ENCODE measurements around the gene GALNT2.
A peak's percentile ranks its signal among the peaks of the same experiment; 100 is the strongest.

The GALNT2 gene

DNA sequence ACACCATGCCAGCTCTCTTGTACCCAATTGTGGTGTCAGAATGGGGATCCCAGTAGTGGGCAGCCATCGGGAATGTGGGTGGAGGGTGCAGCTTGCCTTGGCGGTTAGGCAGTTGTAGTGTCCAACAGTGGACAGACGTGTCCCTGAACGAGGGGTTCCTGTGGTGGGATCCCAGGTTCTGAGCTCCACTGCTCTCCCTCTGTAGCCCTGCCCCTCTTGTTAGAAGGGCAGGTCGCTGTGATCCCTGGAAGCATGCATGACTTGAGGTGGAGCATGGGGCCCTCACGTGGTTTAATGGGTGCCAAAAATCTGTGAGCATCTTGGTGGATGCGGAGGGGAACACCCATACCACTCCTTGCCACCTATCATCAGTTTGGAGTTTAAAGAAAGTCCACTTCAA, 4.3 kb downstream of the GALNT2 start:
- no peak for DNase-seq (ENCODE audit: low read depth in 2 of 3, low spot score in 1 of 3)

DNA sequence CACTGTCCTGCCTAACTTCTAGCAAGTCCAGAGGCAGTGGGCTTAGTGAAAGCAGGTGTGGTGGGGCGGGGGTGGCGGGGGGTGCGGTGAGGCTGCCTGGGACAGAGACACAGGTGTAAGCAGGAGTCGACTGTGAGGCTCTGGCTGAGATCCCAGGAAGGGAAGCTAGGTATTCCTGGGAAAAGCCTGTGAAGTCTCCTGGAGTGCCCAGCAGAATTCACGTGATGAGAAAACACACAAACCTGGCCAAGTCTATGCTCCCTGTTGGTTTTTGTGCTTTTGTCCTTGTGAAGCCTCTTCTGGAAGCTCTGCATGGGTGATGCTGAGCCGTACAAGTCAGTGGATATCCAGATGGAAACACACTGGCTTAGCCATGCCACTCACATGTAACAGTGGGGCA, 5.3 kb downstream of the GALNT2 start:
- no peak for DNase-seq (ENCODE audit: low read depth in 2 of 3, low spot score in 1 of 3)

DNA sequence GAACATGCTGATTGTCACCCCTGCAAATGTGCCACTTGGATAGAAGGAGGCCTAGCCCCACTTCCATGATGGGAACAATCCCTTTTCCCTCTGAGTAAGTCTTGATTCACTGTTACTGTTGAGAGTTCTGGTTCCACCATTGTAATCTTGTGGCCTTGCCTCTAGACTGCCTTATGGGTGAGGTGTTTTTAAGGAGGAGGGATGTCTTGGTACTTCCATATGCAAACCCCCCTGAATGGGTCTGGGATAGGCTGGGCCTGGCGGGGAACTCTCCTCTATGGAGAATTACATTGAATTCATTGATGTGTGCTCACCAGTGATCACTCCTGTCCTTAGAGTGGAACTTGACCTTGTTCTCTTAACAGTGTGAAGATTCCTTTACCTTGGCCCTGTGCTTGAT, 5.8 kb downstream of the GALNT2 start:
- no peak for DNase-seq (ENCODE audit: low read depth in 2 of 3, low spot score in 1 of 3)

DNA sequence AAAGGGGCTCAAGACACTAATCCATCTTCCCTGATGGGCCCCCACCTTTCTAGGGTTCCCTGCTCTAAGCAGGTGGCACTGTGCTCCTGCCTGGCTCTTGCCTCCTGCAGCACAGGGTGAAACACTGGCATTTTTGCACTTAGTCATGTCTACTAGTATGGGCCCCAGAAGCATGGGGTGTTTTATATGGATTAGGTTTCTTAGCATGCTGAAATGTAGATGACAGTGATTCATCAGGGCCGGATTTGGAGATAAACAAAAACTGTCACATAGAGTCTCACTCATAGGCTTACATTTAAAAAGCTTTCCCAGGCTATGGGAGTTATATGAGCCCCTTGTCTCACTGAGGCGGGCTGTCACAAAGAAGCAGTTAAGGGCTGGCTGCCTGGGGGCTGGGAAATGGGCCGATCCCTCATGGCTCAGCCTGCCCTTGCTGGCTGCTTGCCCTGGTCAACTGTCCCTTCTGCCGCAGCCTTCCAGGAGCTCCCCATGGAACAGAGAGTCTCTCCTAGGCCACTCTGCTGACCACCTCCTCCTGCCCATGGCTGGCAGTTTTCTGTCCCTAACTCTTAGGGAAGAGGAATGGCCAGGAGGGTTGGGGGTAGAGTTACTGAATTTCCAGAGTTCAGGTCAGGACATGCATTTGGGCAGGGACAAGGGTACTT, 6.5 kb downstream of the GALNT2 start:
- DNase-seq (ENCODE audit: low read depth in 2 of 3, low spot score in 1 of 3), result no peak

DNA sequence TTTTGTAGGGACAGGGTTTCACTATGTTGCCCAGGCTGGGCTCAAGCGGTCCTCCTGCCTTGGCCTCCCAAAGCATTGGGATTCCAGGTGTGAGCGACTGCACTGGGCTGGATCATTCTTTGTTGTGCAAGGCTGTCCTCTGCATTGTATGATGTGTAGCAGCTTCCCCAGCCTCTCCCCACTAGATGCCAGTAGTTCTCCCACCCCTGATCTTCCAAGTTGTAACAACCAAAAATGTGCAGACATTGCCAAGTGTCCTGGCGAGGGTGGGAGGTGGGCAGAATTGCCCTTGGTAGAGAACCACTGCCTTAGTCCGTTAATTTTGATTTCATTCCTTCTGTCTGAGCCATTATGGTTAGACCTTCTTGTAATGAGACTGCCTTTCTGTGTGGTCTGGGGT, 7.2 kb downstream of the GALNT2 start:
- no peak for DNase-seq (ENCODE audit: low read depth in 2 of 3, low spot score in 1 of 3)

DNA sequence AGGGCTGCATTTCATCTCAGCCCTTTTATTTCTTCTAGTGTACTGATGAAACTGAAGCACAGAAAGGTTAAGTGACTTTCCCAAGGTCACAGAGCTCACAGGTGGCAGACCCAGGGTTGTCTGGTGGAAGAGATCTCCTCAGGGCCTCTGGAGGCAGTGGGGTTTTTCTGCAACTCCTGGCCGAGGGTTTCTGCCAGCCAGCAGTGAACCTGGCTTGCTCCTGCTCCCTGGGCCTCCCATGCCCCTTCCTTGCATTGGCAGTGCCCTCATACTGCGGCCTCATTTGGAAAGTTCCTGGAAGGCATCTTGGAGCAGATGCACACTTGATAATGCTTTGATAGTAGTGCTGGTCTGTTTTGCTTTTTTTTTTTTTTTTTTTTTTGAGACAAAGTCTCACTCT, 7.7 kb downstream of the GALNT2 start:
- DNase-seq (ENCODE audit: low read depth in 2 of 3, low spot score in 1 of 3), result no peak

DNA sequence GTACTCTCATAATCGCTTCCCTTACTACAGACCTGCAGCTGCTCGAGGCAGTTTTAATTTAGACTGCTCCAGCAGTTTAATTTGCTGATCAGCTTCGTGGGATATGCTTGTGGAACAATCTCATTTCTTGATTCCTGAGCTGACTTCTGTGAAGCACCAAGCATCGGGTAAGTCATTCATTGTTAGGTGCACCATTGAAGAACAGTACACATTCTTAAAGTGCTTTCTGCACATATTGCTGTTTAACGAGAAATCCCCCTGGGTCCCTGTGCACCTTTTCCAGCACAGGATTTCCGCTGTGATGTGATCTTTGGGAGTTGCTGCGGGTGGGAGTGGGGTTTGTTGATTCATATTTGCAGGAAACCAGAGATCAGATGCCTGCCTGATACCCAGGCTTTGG, 9.1 kb downstream of the GALNT2 start:
- no peak for DNase-seq (ENCODE audit: low read depth in 2 of 3, low spot score in 1 of 3)

DNA sequence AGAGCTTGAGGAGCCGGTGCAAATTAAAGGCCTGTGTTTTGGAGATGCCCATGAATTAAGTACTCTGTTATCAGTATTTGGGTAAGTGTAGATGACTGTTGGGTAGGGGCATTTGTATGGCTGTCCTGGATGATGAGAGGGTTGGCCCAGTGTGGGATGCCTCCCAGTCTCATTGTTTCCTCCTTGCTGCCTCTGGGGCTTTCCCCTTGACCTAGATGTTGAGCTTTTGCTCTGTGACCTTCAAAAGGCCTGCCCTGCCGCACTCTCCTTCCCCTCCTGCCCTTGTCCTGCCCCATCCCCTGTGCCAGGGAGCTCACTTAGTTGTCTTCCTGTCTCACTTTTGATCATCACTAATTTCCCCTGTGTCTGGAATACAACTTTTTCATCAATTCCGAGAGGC, 10.0 kb downstream of the GALNT2 start:
- DNase-seq (ENCODE audit: low read depth in 2 of 3, low spot score in 1 of 3), result peak in 1 of 3 donors; percentile 17

DNA sequence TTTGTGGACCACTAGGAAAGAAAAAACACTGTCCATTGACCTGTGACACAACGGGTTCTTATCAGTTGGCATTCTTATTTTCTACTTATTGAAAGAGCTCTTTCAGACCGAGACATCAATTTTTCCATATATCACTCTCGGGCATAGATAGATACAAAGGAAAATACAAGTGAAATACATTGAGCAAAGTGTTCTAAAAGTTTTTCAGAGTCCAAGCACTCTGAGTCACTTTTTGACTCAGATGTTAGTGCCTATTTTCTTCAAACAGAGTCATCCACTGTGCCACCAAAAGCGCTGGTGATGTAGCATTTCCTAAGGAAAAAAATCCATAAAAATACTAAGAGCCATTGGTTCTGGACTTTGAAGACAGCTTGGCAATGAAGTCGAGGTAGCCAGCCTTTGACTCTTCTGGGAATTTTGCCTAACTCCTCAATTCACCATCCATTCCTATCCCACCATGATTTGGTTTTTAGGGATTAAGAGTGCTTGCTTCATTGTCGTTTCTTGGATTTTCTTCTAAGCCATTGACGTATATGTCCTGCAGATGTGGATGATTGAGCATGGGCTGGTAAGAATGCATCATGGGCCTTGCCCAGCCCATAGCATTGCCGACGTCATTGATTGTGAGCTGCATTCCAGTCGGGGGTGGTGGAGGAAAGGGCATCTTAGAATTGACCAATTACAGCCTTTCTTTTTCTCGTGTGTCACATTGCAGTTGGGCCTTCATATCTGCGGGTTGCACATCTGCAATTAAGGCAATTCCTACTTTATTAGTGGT, 10.6 kb downstream of the GALNT2 start:
- DNase-seq (ENCODE audit: low read depth in 2 of 3, low spot score in 1 of 3), result no peak

DNA sequence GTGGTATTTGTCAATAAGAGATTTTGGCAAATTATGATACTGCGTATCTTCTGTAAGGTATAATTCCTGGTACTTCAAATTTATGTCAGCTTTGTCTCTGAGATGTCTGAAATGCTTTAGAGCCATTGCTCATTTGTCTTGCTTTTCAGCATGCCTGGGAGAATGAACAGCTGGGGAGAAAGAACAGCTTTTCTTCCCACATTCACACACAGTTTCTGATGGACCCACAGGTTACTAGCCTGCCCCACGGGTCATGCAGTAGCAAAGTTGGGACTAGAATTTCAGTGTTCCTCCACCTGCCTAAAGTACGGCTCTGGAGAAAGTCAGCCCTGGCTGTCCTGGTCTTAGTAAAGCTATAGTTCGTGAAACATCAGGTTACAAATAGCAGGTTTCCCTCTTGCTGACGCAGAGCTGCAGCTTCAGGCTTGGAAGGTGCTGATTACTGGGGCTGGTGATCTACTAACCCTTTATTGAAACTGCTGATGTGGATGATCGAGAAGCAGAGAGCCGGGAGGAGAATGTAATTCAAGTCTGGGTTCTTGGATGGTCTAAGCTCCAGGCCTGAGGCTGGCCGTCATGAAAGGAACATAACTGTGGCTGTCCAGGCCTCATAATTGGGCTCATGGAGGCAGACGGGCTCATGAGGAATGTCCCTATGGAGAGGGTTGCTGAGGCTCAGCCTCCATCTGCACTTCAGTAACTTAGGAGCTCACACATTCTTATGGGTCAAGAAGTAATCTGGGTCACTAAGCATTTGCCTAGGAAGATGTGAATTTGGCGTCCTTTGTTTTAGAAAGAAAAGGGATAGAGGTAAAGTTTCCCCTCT, 12.4 kb downstream of the GALNT2 start:
- DNase-seq (ENCODE audit: low read depth in 2 of 3, low spot score in 1 of 3), result no peak

DNA sequence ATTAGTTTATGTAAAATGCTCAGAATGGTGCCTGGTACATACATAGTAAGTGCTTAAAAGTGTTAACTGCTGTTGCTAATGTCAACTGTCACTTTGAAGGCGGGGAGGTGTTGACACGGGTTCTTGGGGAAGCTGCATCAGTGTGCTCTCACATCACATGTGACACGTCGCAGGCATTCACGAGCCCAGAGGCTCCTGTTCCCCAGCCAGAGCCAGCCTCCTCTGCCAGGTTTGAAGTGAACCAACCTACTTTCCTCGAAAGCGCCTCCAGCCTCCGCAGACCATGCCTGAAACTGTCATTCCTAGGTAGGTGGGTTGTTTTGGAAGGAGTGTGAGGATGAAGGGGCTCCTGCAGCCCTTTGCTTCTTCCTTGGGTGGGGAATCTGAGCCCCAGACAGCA, 13.8 kb downstream of the GALNT2 start:
- no peak for DNase-seq (ENCODE audit: low read depth in 2 of 3, low spot score in 1 of 3)

DNA sequence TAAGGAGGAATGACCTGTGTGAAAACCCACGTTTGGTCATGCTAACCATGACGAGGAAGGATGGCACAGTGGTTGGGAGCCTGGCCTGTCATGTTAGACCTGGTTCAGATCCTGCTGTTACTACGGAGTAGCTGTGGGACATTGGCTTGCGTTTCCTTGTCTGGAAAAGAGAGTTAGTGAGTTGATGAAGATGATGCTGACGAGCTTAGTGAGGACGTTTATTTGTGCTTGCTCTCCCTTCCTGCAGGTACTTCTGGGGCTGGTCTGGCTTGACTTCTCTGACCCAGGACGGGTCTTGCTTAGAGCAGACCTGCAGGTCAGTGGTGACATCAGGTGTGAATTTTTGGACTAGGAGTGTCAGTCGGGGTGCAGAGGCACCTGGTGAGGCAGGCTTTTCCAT, 14.7 kb downstream of the GALNT2 start:
- no peak for DNase-seq (ENCODE audit: low read depth in 2 of 3, low spot score in 1 of 3)

DNA sequence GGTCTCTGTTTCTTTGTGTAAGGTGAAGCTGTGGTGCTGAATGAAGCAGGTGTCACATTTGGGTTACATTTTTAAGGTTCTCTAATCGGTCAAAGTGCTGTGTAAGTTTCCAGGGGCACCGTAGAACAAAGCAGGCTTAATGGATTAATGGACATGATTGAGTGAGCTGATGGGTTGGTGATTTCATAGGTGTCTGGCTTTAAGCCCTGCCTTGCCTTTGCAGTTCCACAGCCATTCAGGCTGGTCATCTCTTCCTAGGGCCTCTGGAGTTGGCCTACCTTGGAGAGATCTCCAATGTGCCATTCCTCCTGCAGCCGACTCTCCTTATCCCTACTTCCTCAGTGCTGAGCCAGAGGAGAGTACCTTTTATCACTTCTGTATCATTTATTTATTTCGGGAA, 15.2 kb downstream of the GALNT2 start:
- DNase-seq (ENCODE audit: low read depth in 2 of 3, low spot score in 1 of 3), result no peak

DNA sequence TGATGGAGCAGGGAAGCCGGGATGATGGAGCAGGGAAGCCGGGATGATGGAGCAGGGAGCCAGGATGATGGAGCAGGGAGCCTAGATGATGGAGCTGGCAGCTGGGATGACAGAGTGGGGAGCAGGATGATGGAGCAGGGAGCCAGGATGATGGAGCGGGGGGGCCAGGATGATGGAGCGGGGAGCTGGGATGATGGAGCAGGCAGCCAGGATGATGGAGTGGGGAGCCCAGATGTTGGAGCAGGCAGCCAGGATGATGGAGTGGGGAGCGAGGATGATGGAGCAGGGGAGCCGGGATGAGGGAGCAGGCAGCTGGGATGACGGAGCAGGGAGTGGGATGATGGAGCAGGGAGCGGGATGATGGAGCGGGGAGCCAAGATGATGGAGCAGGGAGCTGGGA, 16.0 kb downstream of the GALNT2 start:
- no peak for DNase-seq (ENCODE audit: low read depth in 2 of 3, low spot score in 1 of 3)

DNA sequence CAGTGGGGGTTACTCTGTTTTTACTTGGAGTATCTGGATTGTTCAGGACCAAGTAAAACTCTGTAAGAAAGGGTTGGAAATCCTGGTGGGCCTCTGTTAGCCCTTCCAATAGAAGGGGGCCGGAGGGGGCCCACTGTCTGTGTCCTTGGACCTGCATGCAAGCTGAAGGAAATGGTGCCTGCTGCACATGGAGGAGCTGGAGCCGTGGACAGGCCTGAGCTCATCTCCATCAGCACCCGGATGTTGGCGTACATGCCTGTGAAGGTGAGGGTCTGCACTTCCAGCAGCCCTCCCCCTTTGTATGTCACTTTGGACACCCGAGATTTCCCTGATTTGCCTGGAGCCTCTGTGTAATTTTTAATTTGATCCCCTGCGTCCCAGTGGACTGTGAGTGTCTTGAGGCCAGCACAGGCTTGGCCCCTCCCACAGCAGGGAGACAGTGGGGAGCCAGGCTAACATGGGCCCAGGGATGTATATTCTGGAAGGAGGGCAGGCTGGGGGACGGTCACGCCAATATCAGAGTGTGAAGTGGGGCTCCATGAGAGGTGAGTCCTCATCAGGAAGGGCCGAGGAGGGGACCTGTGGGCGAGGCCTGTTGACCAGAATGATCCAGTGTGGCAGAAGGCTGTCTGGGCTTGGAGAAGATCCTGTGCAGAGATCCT, 16.8 kb downstream of the GALNT2 start:
- no peak for DNase-seq (ENCODE audit: low read depth in 2 of 3, low spot score in 1 of 3)

DNA sequence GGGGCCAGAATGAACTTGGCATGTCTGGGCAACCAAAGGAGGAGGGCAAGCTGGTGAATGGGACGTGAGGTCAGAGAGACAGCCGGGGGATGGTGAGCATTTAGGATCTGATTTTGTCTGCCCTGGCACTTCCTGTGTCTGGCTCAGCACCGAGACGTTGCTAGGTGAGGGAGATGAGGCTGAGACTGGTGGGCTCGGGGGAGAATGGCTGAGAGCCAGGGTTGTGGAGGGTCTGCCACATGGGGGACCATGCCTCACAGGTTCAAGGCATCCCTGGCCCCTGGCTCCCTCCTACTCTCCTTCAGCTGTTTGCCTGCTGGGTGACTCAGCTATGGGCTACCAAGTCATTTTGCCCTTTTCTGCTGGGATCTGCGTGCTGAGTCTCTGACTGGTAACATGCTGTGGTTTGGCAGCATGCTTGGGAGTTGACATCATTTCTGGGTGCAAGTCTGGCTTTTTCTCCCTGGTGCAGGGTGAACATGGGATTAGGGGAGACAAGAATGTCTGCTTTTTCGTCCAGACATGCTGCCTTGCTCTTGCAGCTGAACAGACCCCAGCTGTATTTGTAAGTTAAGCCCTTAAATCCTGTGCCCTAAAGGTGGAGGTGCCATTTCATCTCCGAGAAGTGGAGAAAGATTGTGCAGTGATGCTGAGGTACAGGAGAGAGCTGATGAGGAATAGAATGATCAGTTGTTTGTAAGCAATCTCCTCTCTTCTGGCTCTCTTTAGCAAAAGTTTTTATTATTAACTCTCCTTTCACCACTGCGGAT, 17.6 kb downstream of the GALNT2 start:
- peak; percentile 68 to 77 (median 70) for DNase-seq (ENCODE audit: low read depth in 2 of 3, low spot score in 1 of 3)

DNA sequence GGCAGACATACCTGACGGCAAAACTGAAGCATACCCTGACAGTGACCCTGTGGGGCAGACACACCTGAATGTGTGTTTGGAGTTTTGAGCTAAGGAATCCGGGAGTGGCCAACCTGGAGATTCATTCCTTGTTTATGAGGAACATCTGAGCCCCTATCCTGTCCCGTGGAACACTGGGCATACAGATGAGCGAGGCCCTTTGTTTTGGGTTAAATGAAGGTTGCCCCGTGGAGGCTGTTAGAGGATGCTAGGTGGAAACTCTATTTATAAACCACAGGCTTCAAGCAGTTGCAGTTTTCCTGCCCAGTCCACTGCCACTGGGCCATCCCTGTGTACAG, 18.1 kb downstream of the GALNT2 start:
- no peak for DNase-seq (ENCODE audit: low read depth in 2 of 3, low spot score in 1 of 3)

DNA sequence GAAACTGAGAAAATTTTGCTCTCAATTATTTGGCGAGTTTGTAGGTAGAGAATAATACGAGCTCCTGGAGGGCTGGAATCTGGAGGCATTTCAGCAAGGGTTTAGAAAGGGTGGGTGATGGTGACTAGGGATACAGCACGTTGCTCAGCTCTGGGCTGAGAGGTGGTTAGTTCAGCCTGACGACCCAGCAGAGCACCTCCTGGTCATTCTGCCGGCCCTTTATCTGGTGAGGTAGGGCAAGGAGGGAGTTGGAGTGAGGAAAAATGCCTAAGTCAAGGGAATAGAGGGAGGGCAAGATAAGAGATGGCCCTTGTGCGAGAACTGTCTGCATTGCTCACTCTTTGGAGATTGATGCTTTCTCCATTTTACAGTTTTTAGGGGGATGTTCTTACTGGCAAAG, 19.1 kb downstream of the GALNT2 start:
- no peak for DNase-seq (ENCODE audit: low read depth in 2 of 3, low spot score in 1 of 3)

DNA sequence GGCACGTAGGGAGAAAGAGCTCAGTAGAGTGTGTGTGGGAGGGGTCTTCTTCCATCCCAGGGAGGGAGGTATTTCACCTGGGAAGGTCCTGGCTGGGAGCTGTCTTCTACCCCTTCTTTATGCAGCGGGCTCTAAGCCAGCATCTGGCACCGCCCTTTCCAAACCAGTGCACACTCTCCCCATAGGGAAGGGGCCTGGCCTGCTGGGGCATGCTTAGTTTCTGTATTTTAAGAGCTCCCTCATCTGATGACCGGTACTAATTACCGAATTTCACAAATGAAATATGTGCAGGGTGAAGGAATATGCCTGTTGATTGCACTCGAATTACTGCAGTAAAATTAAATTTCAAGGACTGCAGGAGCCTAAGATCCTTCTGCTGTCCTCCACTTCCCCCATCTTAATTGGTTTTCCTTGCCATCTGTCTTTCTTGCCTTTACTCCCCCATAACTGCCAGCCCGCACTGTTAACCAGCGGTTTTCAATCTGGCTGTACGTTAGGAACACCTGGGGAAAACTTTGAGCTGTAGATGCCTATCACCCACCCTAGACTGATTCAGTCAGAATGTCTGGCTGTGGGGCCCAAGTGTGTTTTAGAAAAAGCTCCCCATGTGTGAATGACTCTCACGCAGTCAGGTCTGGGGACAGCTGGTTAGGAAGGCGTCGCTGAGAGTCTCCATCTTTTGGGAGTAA, 20.1 kb downstream of the GALNT2 start:
- DNase-seq (ENCODE audit: low read depth in 2 of 3, low spot score in 1 of 3), result no peak

DNA sequence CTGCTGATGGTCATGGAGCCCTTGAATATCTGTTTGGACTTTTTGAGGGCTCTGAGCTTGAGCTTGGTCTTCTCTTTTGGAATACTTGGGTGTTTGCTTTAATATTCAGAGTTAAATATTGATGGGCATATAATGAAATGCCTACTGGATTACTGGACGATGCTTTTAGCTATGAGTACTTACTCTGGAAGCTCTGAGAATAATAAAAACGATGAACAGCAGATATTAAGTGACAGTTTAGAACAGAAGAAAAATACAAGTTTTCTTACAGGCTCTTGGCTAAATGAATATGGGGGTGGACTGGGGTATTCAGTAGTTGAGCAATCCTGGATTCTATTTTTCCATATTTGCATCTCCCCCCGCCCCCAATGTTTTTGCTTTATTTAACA, 20.7 kb downstream of the GALNT2 start:
- DNase-seq (ENCODE audit: low read depth in 2 of 3, low spot score in 1 of 3), result no peak
